DMS53 treated with DMSO at 0.1 percent for 48 hours (cell line): ENCODE data around the gene POLR2E.
A peak's percentile ranks its signal among the peaks of the same experiment; 100 is the strongest.
"Not testable (repeated sequence)": the region's sequence is repeated elsewhere in the genome, so short reads cannot be mapped to it uniquely, and the experiment has no call there.

ENCODE experiments used
- DNase-seq: peaks from one replicate; lab custom pipeline; 2025; ENCODE audit not compliant: unreplicated experiment; lab: John Stamatoyannopoulos, UW

Gene POLR2E

DNA sequence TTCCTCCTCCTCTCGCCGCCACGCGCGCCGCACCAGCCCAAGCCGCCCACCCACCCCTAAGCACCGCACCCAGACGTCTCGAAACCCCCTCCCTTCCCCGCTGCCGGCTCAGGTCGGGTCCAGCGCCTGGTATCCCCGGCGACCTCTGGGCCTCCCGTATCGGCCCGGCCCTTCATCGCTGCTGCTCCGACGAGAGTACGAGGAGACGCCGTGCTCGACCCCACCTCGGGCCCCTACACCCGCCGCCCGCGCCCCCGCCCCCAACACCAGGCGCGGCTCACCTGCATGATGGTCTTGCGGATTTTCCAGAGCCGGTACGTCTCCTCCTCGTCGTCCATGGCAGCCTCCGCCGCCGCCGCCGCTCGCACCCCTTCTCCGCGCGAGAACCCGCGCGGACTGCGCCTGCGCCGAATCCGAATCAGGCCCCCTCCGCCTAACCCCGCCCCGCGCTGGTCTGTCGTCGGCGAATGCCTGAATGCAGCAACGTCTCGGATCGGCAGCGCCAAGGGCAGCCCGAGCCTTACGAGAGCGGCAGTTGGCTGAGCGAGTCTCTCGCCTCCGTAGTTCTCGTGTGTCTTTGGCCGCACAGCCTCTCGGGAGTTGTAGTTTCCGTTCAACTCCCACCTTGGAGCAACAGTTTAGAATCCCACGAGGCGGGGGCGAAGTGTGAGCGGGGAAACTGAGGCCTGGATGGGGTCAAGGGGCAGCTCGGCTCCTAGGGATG lies at the start of gene POLR2E:
Gene POLR2E, minus strand, starts transcription at position 398 of the 724 bp plus-strand sequence. Its CDS starts 60 bp downstream, at position 338.
- peak; percentile 74 for DNase-seq

DNA sequence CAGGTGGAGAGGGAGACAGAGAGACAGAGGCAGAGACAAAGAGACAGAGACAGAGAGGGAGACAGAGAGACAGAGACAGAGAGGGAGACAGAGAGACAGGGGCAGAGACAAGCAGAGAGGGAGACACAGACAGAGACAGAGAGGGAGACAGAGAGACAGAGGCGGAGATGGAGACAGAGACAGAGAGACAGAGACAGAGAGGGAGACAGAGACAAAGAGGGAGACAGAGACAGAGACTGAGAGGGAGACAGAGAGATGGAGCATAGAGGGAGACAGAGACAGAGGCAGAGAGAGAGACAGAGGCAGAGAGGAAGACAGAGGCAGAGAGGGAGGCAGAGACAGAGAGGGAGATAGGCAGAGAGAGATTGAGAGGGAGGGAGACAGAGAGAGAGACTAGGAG lies 49.6 kb upstream of the POLR2E start:
- DNase-seq: no peak

DNA sequence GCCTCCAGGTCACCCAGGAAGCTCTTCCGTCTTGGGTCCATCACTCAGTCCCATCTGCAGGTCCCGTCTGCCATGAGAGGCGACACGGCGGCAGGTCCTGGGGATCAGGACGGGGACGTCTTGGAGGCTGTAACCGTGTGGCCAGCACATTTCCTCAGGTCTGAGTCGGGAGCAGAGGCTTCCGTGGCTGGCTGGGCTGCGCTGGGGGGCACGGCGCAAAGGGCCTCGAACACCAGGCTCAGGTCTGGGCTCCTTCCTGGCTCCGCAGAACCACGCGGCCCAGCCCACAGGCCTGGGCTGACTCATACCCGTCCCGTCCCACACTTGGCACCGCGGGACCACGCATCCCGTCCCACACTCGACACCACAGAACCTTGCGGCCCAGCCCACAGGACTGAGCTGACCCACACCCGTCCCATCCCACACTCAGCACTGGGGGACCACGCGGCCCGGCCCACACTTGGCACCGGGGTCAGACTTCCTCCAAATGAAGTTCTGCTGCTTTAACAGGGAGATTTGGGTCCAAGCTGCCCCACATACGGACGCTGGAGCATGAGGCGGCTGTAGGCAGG lies 48.7 kb upstream of the POLR2E start:
- DNase-seq: no peak

DNA sequence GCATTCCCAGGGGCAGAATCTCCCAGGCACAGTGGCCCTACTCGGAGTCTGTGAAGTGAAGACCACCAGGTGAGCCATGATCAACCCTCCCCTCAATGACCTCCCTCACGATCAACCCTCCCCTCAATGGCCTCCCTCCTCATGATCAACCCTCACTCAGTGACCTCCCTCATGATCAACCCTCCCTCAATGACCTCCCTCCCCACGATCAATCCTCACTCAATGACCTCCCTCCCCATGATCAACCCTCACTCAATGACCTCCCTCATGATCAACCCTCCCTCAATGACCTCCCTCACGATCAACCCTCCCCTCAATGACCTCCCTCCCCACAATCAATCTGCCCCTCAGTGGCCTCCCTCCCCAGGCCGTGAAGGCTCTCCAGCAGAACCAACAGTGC lies 46.8 kb upstream of the POLR2E start:
- DNase-seq: no peak

DNA sequence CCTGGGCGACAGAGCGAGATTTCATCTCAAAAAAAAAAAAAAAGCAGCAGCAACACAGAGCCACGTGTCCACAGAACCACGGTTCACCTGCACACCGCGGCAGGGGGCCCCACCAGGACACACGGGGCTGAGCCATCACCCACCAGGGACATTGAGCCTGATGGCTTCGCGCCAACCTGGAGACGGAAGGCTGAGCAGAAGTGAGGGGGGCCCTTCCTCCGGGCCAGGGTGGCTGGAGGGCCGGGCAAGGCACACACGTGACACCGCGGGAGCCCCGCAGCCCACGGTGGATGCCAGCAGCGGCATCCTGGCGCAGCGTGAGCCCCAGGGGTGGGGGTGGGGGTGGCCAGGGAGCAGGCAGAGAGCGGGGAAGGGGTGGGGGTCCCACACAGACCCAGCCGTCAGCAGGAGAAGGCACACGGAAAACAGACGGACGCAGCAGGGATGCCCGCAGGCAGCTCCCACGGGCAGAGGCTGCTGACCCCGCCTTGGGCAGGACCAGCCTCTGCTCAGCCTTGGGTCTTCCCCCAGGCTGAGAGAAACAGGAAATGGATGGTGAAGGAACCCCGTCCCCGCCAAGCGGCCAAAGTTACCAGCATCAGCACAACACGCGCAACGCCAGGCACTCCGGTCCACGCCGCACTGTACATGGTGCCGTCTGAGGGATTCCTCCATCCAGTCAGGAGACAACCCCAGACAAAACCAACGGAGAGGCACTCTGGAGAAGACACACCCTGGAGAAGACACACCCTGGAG lies 45.3 kb upstream of the POLR2E start:
- DNase-seq: no peak

DNA sequence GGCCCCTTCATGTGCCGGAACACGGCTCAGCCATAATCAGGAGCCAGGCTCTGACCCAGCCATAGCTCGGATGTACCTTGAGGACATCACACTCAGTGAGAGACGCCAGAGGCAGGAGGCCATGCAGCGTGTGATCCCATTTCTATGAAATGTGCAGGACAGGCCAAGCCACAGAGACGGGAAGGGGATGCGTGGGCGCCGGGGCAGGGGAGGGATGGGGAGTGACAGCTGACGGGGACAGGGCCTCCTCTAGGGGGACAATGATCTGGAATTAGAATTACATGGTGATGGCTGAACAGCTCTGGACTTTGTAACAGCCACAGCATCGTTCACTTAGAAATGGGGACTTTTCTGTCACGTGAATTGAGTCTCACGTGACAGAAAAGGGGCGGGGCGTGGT lies 44.0 kb upstream of the POLR2E start:
- DNase-seq: no peak

DNA sequence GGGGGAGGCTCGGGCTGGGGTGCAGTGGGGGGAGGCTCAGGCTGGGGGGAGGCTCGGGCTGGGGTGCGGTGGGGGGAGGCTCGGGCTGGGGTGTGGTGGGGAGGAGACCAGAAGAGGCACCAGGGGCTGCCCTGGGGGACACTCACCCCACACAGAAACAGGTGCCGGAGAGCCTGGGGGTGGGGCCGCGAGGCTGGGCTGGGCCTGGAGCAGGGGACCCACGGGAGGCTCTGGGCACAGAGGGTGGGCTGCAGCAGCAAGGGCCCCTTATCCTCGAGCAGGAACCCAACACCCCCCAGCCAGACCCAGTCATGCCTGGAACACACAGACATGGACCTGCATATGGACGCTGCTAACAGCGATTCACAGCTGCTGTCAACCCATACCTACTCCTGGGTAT lies 42.9 kb upstream of the POLR2E start:
- DNase-seq: no peak

DNA sequence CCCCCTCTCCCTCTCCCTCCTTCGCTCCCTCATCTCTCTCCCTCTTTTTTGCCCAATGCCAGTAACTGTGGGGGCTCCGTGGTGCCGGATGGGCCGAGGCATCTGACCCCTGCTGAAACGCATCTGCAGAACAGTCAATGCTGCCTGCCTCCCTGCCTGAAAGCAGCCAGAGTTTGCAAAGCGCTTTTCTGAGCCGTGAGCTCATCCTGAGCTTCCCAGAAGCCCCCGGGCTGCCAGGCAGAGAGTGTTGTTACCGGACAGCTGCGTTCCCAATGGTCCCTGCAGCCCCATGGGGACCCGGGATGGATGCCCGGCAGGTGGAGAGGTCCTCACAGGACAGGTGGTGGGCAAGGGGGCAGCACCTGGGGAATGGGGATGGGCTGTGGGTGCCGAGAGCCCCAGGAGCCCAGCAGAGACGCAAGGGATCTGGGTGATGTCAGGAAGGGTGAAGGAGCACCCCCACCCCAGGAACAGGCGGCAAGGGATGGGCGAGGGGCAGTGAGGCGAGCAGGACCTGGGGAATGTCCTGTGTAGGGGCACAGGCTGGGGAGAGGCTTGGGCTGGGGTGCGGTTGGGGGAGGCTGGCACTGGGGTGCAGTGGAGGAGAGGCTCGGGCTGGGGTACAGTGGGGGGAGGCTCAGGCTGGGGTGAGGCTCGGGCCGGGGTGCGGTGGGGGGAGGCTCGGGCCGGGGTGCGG lies 41.6 kb upstream of the POLR2E start:
- no peak for DNase-seq

DNA sequence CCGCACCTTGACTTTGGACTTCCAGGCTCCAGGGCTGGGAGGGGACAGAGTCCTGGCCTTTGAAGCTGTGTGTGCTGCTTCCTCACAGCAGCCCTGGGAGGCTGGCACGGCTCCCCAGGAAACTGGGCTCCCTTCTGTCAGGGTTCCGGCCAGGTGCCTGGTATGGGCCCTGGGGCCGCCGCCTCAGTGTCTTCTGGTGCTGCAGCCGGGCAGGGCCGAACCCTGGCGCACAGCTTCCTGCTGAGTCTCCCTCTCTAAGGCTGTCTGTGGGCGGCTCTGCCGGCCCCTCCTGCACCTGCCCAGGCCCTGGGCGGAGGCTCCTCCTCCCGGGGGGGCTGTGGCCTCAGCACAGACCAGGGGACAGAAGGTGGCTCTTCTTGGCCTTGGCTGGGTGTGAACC lies 41.0 kb upstream of the POLR2E start:
- DNase-seq: no peak

DNA sequence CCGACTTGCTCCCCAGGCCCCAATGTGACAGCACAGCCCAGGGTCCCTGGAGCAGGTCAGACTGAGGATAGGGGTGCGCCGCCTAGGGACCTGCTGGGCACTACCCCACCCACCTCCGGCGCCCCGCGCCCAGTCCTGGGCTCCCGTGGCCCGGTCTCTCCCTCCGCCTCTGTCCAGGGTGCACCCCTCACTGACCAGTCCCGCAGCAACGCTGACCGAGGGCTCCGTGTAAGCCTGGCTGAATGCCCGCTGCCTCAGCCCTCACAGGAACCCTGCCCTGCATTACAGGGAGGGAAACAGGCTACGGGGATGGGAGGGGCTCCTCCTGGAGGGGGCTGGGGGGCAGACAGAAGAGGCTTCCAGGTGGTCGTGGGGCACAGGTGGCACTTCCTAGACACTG lies 40.3 kb upstream of the POLR2E start:
- DNase-seq: no peak

DNA sequence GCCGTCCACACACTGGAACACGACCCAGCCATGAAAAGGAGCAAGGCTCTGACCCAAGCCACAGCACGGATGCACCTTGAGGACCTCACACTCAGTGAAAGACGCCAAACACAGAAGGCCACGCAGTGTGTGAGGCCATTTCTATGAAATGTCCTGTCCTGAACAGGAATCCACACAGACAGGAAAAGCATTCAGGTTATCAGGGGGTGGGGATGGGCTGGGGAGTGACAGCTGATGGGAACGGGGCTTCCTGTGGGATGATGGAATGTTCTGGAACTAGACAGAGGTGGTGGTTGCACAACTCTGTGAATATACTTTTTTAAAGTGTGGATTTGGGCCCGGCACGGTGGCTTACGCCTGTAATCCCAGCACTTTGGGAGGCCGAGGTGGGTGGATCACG lies 39.3 kb upstream of the POLR2E start:
- DNase-seq: no peak

DNA sequence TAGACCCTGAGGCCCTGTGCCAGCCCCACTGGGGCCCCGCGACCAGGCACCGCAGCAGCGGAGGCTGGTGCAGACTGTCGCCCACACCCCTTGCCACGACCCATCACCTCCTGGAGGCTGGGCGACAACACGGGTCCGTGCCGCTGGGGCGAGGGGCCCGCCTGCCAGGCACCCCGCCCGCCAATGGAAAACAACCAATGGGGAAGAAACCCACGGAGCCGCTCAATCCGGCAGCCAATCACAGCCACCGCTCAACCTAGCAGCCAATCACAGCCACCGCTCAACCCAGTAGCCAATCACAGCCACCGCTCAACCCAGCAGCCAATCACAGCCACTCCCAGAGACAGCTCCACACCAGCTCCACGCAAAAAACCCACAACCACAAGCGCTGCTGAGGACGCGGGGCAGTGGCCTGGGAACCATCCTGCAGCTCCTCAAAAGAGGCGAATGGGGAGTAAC lies 38.3 kb upstream of the POLR2E start:
- DNase-seq: no peak

DNA sequence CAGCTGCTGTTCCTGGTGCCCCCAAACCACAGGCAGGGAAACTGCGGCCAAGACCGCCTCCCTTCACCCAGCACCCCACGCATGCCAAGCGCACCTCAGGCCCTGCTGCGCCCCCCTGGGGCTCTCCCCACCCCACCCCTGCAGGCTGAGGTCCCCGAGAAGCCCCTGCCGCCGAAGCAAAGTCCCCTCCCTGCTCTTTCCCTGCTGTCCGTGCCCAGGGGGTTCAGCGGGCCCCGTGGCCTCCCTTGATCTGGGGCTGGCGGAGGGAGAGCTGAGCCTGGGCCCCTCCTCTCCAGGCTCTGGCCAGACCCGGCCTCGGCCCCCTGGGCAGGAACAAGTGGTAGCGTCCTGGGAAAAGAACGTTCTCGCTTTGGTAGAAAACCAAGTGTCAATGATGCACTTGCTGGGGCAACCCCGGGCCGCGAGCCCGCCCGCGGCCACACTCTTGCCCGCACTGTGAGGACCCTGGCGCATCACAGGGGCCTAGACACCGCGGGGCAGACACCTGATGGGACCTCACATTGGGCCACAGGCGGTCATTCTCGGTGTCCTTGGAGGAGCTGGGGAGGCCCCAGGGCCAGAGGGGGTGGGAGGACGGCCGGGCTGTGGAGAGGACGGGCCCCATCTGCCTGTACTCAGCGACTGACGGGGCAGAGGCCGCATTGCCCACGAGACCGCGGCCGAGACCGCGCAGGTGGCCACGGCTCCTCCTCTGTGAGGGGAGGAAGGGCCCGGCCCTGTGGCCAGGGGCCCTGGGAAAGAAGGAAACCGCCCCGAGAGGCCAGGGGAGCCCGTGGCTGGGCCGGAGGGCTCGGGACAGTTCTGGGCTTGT lies 37.6 kb upstream of the POLR2E start:
- DNase-seq: no peak

DNA sequence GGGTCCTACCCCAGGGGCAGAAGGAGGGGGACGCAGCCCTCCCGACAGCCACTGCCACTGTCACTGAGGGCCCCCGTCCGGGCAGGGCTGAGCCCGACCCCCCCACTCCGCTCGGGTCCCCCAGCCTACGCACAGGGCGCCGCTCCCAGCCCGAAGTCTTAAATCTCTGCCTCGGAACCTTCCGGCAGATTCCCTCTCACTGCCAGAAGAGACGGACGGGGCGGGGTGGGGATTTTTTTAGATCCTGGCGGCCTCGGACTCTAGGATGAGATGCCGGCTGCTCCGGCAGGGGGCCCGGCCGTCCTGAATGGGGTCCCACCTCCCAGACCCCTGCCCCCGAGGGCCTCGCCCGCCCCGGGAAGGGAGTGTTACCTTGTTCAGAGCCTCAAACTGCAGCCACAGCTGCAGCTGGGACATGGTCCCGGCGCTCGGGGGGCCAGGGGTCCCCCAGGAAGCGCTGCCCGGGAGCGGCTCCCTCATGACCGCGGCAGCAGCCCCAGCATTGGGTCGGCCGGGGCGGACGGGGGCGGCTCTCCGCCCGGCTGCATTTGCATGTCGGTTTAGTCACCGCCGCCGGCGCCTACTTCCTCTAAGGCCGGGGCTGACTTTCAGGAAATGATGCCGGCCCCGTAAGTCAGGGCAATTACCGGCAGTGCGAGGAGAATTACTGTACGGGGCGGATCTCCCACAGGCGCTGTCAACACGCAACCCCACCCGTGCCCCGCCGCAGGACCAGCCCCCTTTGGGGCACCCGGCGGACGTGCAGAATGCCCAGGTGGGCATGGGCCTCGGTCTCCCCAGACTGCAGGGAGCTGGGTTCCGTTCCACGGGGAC lies 36.8 kb upstream of the POLR2E start:
- no peak for DNase-seq

DNA sequence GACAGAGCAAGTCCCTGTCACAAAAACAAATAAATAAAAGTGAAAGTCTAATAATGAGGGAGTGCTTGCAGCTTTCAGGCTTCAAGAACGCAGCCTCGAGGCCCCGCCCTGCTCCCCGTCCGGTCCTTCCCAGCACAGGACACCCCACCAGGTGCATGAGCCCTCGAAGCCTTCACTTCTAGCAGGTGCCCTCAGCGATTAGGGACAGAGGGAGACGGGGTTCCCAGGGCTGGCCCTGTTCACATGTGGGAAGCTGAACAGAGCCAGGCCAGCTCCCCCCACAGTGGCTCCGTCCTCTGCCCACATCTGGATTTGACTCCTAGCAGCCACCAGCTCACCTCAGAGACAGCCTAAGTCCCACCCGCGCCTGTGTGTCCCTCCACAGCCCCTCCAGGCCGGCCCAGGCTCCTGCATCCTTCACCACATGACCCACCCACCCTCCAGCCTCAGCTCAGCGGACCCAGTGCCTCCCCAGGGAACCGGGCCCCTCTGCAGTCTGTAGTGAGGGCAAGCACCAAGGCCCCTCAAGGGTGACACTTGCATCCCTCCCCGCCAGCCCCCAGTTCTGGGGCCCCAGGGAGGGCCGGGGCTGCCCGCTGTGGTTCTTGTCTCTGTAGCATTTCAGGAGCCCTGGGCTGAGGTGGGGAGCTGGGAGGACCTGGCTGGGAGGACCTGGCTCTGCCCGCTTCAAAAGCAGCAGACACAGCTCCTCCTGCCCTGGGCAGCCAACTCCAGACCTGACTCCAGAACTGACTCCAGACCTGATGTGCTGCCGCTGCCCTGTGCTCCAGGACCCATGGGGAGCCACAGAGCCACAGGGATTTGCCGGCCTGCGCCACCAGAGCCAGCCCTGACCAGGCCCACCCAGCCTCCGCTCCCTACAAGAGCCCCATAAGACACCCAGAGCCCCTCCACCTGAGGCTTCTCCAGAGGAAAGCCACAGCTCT lies 35.9 kb upstream of the POLR2E start:
- no peak for DNase-seq

DNA sequence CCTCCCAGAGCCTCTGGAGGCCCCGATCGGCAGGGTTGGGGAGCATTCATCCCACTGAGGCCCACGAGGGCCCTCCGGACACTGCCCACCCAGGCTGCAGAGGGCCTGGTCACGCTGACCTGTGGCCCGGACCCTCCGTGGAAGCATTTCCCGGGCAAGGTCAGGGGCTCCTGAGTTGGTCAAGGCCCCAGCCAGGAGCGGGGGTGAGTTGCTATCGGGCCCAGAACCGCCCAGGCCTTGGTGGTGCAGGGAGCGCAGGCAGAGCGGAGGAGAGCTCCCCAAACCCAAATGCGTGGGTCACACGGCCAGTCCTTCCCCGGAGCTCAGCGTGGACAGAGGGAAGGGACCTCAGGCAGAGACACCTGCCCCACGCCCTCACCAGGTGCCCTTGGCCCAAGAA lies 34.4 kb upstream of the POLR2E start:
- DNase-seq: no peak

DNA sequence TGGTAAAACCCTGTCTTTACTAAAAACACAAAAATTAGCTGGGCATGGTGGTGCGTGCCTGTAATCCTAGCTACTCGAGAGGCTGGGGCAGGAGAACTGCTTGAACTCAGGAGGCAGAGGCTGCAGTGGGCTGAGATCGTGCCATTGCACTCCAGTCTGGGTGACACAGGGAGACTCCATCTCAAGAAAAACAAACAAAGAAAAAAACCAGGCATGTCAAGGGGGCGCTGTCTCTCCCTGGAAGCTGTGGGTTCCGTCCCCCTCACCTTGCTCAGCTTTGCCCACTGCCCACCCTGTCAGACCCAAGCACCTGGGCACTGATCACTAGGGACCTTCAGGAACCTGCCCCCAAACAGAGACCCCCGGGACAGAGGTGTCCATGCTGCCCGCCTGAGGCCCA lies 33.9 kb upstream of the POLR2E start:
- DNase-seq: not testable (repeated sequence)

DNA sequence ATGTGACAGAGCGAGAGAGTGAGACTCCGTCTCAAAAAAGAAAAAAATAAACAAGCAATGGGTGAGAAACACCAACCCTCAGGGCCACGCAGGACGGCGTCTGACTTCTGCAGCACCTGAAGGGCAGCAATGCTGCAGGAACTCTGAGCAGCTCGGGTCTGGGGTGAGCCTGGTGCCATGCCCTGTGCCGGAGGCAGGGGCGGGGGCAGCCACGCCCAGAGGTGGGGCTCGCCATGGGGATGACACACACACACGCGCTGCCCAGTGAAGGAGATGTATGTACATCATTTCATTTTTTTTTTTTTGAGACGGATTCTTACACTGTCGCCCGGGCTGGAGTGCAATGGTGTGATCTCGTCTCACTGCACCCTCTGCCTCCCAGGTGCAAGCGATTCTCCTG lies 32.9 kb upstream of the POLR2E start:
- DNase-seq: no peak
